H9 (cell line): Measurements from ENCODE around the gene MTCH1. TPM values are rescaled to one million over a fixed set of nuclear protein-coding genes. Genes with fewer than 3 reads are reported as not detected.

ENCODE experiments used
- DNase-seq: peaks from one replicate; pipeline ENCODE4 v3.0.0-alpha.2; 2017
- H2AFZ ChIP-seq: one replicate; pipeline ENCODE4 v1.6.1; 2013; ENCODE audit warnings: mild to moderate bottlenecking, low read length, control low read depth, moderate library complexity
- H2AK5ac ChIP-seq: 2 replicates; pipeline ENCODE4 v1.6.1; 2013; ENCODE audit warnings: low read length, control low read depth, mixed read lengths; ENCODE audit not compliant: insufficient read length
- H2BK120ac ChIP-seq: one replicate; pipeline ENCODE4 v1.6.1; 2013; ENCODE audit warnings: low read depth, mild to moderate bottlenecking, low read length, control low read depth, inconsistent platforms; ENCODE audit not compliant: poor library complexity, severe bottlenecking
- H2BK12ac ChIP-seq: 2 replicates; pipeline ENCODE4 v1.6.1; 2013; ENCODE audit warnings: low read length, control low read depth, mixed read lengths, low read depth; ENCODE audit not compliant: insufficient read length
- H2BK15ac ChIP-seq: 2 replicates; pipeline ENCODE4 v1.6.1; 2013; ENCODE audit warnings: low read depth, low read length, control low read depth
- H2BK20ac ChIP-seq: one replicate; pipeline ENCODE4 v1.6.1; 2013; ENCODE audit warnings: low read depth, mild to moderate bottlenecking, low read length, control low read depth, inconsistent platforms; ENCODE audit not compliant: poor library complexity, severe bottlenecking
- H2BK5ac ChIP-seq: 2 replicates; pipeline ENCODE4 v1.6.1; 2013; ENCODE audit warnings: low read length, control low read depth, mixed read lengths; ENCODE audit not compliant: insufficient read length
- H3K14ac ChIP-seq: 2 replicates; pipeline ENCODE4 v1.6.1; 2013; ENCODE audit warnings: low read length, control low read depth; ENCODE audit not compliant: insufficient read depth
- H3K18ac ChIP-seq: 2 replicates; pipeline ENCODE4 v1.6.1; 2013; ENCODE audit warnings: low read depth, mild to moderate bottlenecking, mixed read lengths, low read length, control low read depth; ENCODE audit not compliant: insufficient read length
- H3K23ac ChIP-seq: 2 replicates; pipeline ENCODE4 v1.6.1; 2013; ENCODE audit warnings: low read length, control low read depth, mixed read lengths, low read depth; ENCODE audit not compliant: insufficient read length
- H3K23me2 ChIP-seq: 2 replicates; pipeline ENCODE4 v1.6.1; 2013; ENCODE audit warnings: low read depth, mild to moderate bottlenecking, mixed read lengths, low read length, control low read depth; ENCODE audit not compliant: insufficient read length, poor library complexity, severe bottlenecking
- H3K27ac ChIP-seq: 2 replicates; pipeline ENCODE4 v1.5.1; 2013; ENCODE audit warnings: low read length, control low read depth, mixed read lengths, low read depth; ENCODE audit not compliant: insufficient read length
- H3K27me3 ChIP-seq: 2 replicates; pipeline ENCODE4 v1.6.1; 2013; ENCODE audit warnings: low read length, control low read depth, inconsistent platforms; ENCODE audit not compliant: insufficient read depth
- H3K4ac ChIP-seq: 2 replicates; pipeline ENCODE4 v1.6.1; 2013; ENCODE audit warnings: low read depth, mild to moderate bottlenecking, control low read depth, inconsistent platforms, low read length, moderate library complexity
- H3K4me1 ChIP-seq: 2 replicates; pipeline ENCODE4 v1.6.1; 2013; ENCODE audit warnings: low read length, control low read depth, inconsistent platforms; ENCODE audit not compliant: insufficient read depth
- H3K4me2 ChIP-seq: 2 replicates; pipeline ENCODE4 v1.6.1; 2013; ENCODE audit warnings: low read length, control low read depth, mixed read lengths; ENCODE audit not compliant: insufficient read length, insufficient read depth
- H3K56ac ChIP-seq: 2 replicates; pipeline ENCODE4 v1.6.1; 2013; ENCODE audit warnings: low read depth, mild to moderate bottlenecking, mixed read lengths, low read length, control low read depth; ENCODE audit not compliant: insufficient read length
- H3K79me1 ChIP-seq: 2 replicates; pipeline ENCODE4 v1.6.1; 2013; ENCODE audit warnings: low read depth, mild to moderate bottlenecking, moderate library complexity, low read length, control low read depth, inconsistent platforms; ENCODE audit not compliant: insufficient read depth, poor library complexity, severe bottlenecking
- H3K79me2 ChIP-seq: 2 replicates; pipeline ENCODE4 v1.6.1; 2013; ENCODE audit warnings: low read length, control low read depth, inconsistent platforms; ENCODE audit not compliant: insufficient read depth
- H3K9ac ChIP-seq: 2 replicates; pipeline ENCODE4 v1.6.1; 2013; ENCODE audit warnings: low read length, control low read depth, mixed read lengths; ENCODE audit not compliant: insufficient read length; ENCODE audit errors: extremely low read depth
- H3K9me3 ChIP-seq: one replicate; pipeline ENCODE4 v1.6.1; 2013; ENCODE audit warnings: low read depth, low read length, inconsistent platforms; ENCODE audit not compliant: control insufficient read depth
- H3T11ph ChIP-seq: one replicate; pipeline ENCODE4 v1.6.1; 2013; ENCODE audit warnings: mild to moderate bottlenecking, low read length, control low read depth, inconsistent platforms
- H4K20me1 ChIP-seq: one replicate; pipeline ENCODE4 v1.6.1; 2013; ENCODE audit not compliant: control insufficient read depth, insufficient read length, insufficient read depth
- H4K5ac ChIP-seq: 2 replicates; pipeline ENCODE4 v1.6.1; 2013; ENCODE audit warnings: low read depth, mild to moderate bottlenecking, mixed read lengths, low read length, control low read depth; ENCODE audit not compliant: insufficient read length
- H4K8ac ChIP-seq: replicated peaks from 2 replicates; pipeline ENCODE4 v1.6.1; 2013; ENCODE audit warnings: low read length, control low read depth, mixed read lengths, low read depth; ENCODE audit not compliant: insufficient read length
- H4K91ac ChIP-seq: 2 replicates; pipeline ENCODE4 v1.6.1; 2013; ENCODE audit warnings: low read depth, mild to moderate bottlenecking, moderate library complexity, mixed read lengths, low read length, control low read depth; ENCODE audit not compliant: insufficient read length
- H3K27ac Mint-ChIP-seq, 3 experiments: 2 replicates in 2 of 3; 3 replicates in 1 of 3; pipeline ENCODE4 v1.8.0; 2020 to 2021; ENCODE audit warnings: mixed read lengths in 3 of 3, mild to moderate bottlenecking in 1 of 3, moderate library complexity in 1 of 3
- H3K27me3 Mint-ChIP-seq: 2 replicates; pipeline ENCODE4 v1.8.0; 2021; ENCODE audit warnings: low read depth, mild to moderate bottlenecking, moderate library complexity, mixed read lengths
- H3K36me3 Mint-ChIP-seq, 3 experiments: 2 replicates in 2 of 3; 3 replicates in 1 of 3; pipeline ENCODE4 v1.8.0; 2020 to 2021; ENCODE audit warnings: low read depth in 3 of 3, mixed read lengths in 3 of 3; ENCODE audit not compliant: insufficient read depth in 1 of 3
- H3K4me1 Mint-ChIP-seq, 2 experiments: 2 replicates each; pipeline ENCODE4 v1.8.0; 2020; ENCODE audit warnings: mixed read lengths in 2 of 2
- H3K4me3 Mint-ChIP-seq, 2 experiments: 2 replicates in 1 of 2; 3 replicates in 1 of 2; pipeline ENCODE4 v1.8.0; 2020 to 2021; ENCODE audit warnings: mild to moderate bottlenecking in 2 of 2, mixed read lengths in 2 of 2, moderate library complexity in 1 of 2
- H3K9me3 Mint-ChIP-seq, 2 experiments: 2 replicates in 1 of 2; 3 replicates in 1 of 2; pipeline ENCODE4 v1.8.0; 2020; ENCODE audit warnings: mild to moderate bottlenecking in 2 of 2, mixed read lengths in 2 of 2, moderate library complexity in 1 of 2
- WGBS: extraction: QIAGEN DNeasy Blood & Tissue Kit; methylation state at CpG from one replicate; pipeline ENCODE4 v1.1.7; 2013; ENCODE audit warnings: missing lambda C conversion rate, low lambda C conversion rate, mixed read lengths; ENCODE audit not compliant: insufficient read length; ENCODE audit errors: extremely low coverage; 5-methylcytosine and 5-hydroxymethylcytosine counted together
- total RNA-seq: library from RNA; stranded (reverse); gene quantifications from 2 replicates; pipeline ENCODE4 v1.2.1, GENCODE V29; 2021
- TF ChIP-seq, protein P1 (sequence below): fragments of 200-600 bp; sonication (generic); conservative IDR thresholded peaks from 3 replicates; pipeline ENCODE4 v1.8.0; 2021; ENCODE audit warnings: antibody characterized with exemption, mild to moderate bottlenecking

MTCH1 gene
- total RNA-seq, 1 experiment from 2014 or later, result 200 TPM

DNA sequence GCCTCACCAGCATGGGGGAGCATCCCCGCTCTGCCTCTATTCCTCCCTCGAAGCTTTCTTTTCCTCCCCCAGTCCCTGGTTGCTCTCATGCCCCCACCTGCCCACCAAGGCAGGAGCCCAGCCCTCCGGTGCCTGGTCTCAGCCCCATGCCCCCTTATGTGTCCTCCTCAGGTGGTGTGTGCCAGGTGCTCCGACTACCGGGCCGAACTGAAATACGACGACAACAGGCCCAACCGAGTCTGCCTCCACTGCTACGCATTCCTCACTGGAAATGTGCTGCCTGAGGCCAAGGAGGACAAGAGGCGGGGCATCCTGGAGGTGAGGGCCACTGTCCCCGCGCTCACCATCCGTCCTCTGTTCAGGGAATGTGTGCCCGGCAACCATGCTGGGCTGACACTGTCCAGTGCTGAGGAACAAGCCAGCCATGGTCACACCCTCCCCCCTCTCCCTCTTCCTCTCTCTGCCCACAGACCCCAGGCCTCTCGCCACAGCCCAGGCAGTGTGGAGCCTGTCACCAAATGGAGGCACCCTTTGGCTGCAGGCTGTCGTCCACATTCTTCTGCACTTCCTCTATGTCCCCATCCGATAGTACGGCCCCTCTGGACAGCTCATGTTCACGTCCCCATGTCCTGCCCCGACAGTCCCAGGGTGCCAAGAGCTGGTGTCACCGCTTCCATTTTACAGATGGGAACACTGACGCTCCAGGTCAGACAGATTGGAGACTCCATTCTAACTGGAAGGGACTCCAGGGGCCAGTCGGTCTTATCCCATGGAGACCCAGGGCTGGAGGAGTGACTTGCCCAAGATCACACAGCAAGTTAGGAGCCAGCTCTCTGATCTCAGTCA, 39.8 kb upstream of the MTCH1 start:
- no peak overlapping the region for H4K91ac ChIP-seq
- no peak overlapping the region for H2BK12ac ChIP-seq
- Mint-ChIP-seq H3K27me3 (no peaks in the 10 kb centered on the region), H3K27ac (peak overlapping the region in 1 of 3 experiments; percentile 32; a peak in 2 of 7 replicates), H3K4me1 (peaks cover 15 to 28% of the 10 kb centered on the region in 2 experiments), H3K36me3 (peaks cover 0 to 9% (median 4%) of the 10 kb centered on the region in 3 experiments; a peak in 6 of 7 replicates), H3K9me3 (peaks cover 7 to 8% of the 10 kb centered on the region in 2 experiments), H3K4me3 (no peak overlapping the region)
- no peak overlapping the region for H3T11ph ChIP-seq
- no peak overlapping the region for H3K18ac ChIP-seq
- no peak overlapping the region; the same call in 1 of the 2 replicates for H3K14ac ChIP-seq
- no peak overlapping the region for H3K27ac ChIP-seq
- no peaks in the 10 kb centered on the region for H3K79me2 ChIP-seq
- H3K9me3 ChIP-seq, result no peaks in the 10 kb centered on the region
- H2BK15ac ChIP-seq, result no peak overlapping the region
- no peak overlapping the region for H2AK5ac ChIP-seq
- WGBS, result no CpG with 5 or more reads among the region's 24 CpGs
- H2BK20ac ChIP-seq, result no peak overlapping the region
- peaks cover 1% of the 10 kb centered on the region for H4K20me1 ChIP-seq
- no peak overlapping the region for H3K23ac ChIP-seq
- no peak overlapping the region for H4K8ac ChIP-seq
- H3K4ac ChIP-seq, result no peak overlapping the region
- no peak overlapping the region for H4K5ac ChIP-seq
- no peaks in the 10 kb centered on the region for H3K23me2 ChIP-seq
- H3K4me1 ChIP-seq, result peaks cover 1% of the 10 kb centered on the region; the same call in 1 of the 2 replicates
- no peak overlapping the region for H3K56ac ChIP-seq
- no peak overlapping the region for H3K9ac ChIP-seq
- no peaks in the 10 kb centered on the region for H3K27me3 ChIP-seq
- H3K4me2 ChIP-seq, result no peak overlapping the region
- H2AFZ ChIP-seq, result no peak overlapping the region
- no peak overlapping the region for H2BK5ac ChIP-seq
- TF ChIP-seq, protein P1, sequence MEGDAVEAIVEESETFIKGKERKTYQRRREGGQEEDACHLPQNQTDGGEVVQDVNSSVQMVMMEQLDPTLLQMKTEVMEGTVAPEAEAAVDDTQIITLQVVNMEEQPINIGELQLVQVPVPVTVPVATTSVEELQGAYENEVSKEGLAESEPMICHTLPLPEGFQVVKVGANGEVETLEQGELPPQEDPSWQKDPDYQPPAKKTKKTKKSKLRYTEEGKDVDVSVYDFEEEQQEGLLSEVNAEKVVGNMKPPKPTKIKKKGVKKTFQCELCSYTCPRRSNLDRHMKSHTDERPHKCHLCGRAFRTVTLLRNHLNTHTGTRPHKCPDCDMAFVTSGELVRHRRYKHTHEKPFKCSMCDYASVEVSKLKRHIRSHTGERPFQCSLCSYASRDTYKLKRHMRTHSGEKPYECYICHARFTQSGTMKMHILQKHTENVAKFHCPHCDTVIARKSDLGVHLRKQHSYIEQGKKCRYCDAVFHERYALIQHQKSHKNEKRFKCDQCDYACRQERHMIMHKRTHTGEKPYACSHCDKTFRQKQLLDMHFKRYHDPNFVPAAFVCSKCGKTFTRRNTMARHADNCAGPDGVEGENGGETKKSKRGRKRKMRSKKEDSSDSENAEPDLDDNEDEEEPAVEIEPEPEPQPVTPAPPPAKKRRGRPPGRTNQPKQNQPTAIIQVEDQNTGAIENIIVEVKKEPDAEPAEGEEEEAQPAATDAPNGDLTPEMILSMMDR, result no peak
- H2BK120ac ChIP-seq, result no peak overlapping the region
- DNase-seq, result no peak
- no peaks in the 10 kb centered on the region for H3K79me1 ChIP-seq
